GM19035 (cell line): Measurements from ENCODE around the gene ZNF821.
"Not testable (repeated sequence)": the region's sequence is repeated elsewhere in the genome, so short reads cannot be mapped to it uniquely, and the experiment has no call there.

ENCODE experiments used
- ATAC-seq: cut with Tn5 transposase; IDR thresholded peaks from one replicate; pipeline ENCODE4 v1.9.1; 2021; ENCODE audit not compliant: unreplicated experiment

The ZNF821 gene, protein sequence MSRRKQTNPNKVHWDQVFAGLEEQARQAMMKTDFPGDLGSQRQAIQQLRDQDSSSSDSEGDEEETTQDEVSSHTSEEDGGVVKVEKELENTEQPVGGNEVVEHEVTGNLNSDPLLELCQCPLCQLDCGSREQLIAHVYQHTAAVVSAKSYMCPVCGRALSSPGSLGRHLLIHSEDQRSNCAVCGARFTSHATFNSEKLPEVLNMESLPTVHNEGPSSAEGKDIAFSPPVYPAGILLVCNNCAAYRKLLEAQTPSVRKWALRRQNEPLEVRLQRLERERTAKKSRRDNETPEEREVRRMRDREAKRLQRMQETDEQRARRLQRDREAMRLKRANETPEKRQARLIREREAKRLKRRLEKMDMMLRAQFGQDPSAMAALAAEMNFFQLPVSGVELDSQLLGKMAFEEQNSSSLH

DNA sequence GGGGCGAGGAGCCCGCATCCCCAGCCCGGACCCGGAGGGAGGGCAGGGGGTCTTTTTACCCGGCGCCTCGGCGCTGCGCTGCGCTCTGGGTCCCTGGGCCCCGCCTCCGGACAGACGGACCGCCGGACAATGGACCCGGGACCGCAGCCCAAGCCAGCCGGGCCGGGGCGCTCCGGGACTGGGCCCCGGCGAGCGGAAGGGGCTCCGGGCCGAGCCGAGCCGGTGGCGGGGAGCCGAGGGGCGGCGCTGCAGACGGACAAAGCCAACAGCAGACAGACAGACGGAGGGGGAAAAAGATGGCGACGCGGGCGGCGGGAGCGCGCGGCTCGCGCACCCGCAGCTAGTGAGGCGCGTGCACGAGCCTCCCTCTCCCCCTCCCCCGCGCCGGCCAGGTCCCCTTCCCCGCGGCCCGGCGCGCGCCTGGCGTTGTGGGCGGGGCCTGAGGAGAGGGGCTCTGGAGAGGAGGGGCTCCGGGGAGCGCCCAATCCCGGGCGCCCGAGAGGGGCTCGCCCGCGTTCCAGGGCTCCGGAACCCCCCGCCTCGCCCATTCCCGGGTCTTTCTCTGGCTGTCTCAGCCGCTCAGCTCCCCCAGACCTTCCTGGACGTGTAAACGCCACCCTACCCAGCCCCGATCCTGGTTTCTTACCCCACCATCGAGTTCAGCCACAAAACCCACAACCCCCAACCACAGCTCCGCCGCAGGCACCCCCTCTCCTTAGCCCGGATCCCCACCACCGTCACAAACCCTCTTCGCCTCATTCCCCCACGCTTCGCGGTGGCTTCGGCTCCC lies at the start of gene ZNF821:
TSS of gene ZNF821 (minus strand) at position 334 of the 790 bp plus-strand sequence. CDS start 4,236 bp downstream, outside the sequence.
- ATAC-seq = peak; percentile 49

DNA sequence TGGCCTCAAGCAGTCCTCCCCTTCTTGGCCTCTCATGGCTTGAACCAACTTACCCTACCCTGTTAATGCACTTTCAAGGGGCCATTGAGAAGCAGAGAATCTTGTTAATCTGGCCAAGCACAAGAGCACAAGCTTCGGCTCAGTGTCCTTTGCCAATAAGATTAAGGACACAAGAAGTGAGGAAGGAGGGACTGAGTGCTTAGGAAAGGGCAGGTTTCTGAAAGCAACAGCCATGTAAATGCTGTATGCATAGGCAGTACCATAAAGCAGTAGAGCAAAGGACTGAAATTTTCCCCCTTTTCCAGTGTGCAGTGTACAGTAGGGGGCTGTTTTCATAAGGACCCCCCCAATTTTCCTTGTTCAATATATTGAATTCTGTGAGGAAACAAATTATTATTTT lies 49.0 kb upstream of the ZNF821 start:
- no peak for ATAC-seq

DNA sequence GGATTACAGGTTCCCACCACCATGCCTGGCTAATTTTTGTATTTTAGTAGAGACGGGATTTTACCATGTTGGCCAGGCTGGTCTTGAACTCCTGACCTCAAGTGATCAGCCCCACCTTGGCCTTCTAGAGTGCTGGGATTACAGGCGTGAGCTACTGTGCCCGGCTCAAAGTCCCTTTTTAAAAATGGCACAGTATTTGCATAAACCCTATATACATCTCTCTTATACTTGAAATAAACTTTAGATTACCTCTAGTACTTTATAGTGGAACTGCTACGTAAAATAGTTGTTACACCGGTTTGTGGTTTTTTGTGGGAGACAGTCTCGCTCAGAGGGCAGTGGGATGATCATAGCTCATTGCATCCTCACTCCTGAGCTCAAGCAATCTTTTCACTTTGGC lies 47.6 kb upstream of the ZNF821 start:
- ATAC-seq = no peak

DNA sequence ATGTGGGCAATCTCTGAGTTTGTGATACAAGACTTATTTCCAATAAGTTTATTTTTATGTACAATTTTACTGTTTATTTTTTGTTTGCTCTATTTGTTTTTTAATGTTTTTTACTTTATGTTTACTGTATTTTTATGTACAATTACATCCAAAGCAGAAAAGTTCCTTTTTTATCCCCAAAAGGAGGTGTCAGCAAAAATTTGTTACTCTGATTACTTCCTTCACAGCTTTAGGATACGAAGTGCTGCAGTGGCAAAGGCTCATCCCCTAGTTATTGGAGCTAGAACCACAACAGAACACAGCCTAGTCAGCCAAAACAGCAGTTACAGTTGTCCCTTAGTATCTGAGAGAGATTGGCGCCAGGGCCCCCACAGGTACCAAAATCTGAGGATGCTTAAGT lies 47.0 kb upstream of the ZNF821 start:
- ATAC-seq = no peak

DNA sequence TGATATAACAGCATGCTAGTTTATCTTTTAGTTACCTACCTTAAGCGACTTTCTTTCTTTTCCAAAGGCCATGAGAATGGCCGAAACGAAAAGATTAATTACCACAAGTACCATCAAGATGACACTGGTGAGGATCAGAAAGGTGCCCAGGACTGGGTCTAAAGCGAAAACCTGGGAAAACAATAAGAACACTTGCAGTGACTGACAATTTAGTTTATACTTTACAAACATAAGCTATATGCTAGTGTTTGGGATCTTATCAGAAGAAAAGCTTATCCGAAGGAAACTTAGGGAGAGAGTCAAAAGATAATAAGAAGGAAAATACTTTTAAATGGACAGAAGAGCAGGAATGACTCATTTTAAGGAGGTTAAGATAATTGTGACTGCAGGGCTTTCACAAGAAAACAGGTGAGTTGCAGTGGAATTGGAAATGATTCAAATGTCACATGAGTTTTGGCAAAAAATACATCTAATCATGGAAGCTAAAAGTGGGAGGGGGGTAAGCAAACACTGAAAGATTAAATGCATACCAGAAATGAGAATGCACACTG lies 46.1 kb upstream of the ZNF821 start:
- ATAC-seq = no peak

DNA sequence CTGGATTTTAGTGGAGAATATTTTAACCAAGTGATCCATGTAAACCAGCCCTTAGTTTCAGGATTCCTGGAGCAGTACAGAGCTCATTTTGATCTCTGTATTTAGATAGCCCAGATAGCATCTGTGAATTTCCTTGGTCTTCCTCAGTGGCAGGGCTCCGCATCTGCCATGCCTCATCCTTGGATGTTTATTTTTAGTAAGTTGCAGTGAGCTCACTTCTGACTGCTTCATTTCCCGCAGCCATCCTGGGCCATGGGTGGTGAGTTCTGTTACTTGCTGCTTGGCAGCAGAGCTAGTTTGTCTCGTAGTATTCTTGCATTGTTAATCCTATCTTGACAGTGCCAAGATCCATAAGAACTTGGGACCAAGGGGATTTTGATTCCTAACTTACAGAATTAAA lies 45.1 kb upstream of the ZNF821 start:
- no peak for ATAC-seq

DNA sequence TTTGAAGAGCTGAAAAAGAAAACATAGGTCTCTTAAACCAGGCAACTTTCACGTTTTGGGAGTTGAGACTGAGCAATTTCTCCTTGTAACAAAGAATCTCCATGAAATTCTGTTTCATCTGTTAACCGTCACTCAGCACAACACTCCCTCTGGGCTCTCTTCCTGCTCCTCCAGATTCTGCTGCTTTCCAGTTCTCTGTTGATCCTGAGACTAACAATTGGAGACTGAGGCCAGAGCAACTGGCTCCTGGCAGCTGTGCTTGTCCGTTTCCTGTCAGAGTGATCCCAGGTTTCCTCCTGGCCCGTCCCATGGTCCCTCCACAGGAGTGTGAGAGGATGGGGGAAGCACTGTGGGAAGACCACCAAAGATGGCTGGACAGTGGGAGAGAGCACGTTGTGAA lies 43.8 kb upstream of the ZNF821 start:
- ATAC-seq = no peak

DNA sequence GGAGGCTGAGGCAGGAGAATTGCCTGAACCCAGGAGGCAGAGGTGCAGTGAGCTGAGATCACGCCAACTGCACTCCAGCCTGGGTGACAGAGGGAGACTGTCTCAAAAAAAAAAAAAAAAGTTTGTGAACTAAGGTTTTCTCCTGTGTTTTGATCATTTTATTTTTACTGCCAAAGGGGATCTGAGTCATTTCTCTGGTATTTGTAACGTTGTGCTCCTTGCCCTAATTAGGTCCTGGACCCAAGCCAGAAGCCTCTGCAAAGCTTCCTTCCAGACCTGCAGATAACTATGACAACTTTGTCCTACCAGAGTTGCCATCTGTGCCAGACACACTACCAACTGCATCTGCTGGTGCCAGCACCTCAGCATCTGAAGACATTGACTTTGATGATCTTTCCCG lies 43.4 kb upstream of the ZNF821 start:
- no peak for ATAC-seq

DNA sequence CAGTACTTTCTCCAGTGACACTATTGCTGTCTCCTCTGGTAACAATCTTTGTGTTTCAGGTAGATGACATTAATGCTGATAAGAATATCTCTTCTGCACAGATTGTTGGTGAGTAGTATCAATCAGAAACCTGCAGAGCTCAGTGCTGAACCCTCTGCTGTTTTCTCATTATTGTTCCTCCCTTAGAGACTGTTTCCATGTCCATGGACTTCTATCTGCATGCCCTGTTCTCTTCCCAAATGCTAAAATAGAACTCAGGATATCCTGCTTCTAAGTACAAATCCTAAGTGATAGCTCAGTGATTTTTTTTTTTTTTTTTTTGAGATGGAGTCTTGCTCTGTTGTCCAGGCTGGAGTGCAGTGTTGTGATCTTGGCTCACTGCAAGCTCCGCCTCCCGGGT lies 40.7 kb upstream of the ZNF821 start:
- no peak for ATAC-seq

DNA sequence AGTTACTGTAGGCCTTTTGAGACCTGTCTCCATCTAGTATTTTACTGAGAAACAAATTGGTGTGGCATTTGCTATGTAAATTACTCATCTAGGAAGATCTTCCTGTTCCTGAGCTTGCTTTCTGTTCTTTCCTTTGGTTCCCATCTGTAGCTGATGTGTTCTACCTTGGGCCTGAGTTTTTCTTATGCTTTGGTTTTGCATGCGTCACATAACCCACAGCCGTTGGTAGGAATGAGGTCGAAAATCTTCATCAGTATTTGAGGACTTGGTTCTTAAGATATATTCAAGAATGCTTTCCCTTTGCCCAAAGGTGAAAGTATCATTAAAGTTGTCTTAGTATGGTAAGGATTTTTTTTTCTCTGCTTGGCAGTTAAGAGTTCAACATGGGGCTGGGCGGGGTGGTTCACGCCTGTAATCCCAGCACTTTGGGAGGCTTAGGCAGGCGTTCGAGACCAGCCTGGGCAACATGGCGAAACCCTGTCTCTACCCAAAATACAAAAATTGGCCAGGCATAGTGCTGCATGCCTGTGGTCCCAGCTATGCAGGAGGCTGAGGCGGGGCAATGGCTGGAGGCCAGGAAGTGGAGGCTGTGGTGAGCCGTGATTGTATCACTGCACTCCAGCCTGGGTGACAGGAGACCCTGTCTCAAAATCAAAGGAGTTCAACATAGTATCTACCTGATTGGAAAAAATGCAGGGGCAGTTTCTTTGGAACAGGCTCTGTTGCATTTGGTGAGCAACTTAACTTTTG lies 40.1 kb upstream of the ZNF821 start:
- ATAC-seq = no peak

DNA sequence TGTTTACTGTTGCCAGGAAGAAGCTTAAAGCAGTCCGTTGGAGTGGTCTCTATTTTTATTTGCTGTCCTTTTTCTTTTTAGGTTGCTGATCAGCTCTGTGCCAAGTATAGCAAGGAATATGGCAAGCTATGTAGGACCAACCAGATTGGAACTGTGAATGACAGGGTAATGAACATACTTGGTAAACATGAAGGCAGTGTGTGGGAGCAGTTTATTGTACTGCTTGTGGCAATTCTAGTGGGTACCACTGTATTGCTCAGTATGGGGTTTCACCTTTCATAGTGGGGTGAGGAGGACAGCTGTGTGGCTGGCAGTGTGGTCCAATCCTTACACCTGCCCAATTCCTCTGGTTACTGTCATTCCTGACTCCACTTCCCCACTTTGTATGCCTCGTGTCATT lies 36.7 kb upstream of the ZNF821 start:
- ATAC-seq = no peak

DNA sequence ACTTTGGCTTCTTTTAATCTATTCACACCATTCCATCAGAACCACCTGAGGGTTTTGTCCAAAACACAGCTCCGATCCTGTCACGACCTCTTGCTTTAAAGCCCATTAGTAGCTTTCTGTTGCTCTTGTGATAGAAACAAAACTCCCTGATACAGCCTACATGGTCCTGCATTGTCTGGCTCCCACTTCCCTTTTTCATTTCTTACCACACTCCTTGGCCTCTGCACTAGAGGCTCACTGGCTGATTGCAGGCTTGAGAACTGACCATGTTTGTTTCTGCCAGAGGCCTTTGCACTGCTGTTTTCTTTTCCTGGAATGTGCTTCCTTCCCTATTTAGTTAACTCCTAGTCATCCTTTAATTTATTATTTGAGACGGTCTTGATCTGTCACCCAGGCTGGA lies 35.1 kb upstream of the ZNF821 start:
- ATAC-seq = no peak

DNA sequence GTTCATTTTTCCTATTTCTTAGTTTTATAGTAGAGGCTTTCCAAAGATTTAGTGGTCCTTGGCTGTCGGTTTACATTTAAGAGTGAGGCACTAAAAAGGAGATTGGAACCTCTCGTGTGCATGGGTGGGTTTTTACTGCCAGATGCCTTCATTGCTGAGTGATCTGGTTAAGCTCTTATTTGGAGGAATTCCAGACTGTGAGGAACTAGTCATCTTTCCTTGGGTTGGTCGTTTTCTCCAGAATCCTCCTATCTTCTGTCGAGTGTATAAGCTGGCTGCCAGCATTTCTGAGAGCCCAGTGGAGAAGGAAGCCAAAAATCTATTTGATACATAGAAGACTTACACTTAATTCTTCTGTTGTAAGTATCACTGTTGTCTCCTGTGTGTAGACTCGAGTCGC lies 33.9 kb upstream of the ZNF821 start:
- no peak for ATAC-seq

DNA sequence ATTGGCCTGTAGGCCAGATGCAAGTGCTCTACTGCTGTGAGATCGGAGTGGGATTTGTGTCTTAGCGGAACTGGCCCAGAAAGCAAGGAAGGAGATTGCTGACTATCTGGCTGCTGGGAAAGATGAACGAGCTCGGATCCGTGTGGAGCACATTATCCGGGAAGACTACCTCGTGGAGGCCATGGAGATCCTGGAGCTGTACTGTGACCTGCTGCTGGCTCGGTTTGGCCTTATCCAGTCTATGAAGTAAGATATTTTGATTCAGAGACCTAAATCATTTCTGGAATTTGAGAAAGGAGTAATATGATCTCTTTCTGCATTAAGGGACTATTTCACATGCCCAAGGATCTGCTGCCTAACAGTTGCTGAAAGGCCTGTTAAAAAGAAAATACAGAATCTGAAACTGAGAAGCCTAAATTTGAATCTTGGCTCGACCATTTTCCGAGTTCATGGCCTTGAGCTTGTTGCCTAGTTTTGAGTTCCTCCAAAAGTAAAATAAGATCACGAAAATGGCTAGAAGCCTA lies 32.5 kb upstream of the ZNF821 start:
- ATAC-seq = no peak

DNA sequence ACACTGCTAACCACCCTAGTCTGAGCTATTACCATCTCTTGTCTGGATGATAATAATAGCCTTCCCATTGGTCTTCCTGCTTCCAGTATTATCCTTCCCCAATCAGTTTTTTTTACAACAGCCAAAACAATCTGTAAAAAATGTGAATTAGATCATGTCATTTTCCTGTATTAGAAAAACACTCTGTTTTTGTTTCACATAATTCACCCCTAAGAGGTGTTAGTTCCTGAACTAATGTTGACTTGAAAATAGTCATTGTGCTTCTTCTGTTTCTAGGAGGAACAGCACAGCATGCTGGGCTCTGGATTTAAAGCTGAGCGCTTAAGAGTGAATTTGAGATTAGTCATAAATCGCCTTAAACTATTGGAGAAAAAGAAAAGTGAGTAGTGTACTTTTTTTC lies 31.4 kb upstream of the ZNF821 start:
- no peak for ATAC-seq

DNA sequence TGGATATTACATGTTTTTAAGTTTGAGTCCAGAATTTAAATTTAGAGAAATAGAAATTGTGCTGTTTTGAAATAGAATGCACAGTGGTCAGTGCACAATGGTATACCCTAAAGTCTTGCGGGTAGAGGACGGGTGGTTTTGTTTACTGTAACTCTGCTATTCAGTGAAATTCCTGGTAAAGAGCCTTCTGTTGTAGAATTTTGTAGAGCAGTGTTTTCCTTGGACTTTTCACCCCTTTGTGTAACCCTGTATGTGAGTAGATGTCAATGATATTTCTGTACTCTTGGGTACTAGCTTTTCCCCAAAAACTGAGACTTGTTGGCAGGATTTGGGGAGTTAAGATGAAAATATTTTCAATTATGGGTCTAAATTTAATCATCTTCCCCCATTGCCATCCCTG lies 30.8 kb upstream of the ZNF821 start:
- ATAC-seq = no peak

DNA sequence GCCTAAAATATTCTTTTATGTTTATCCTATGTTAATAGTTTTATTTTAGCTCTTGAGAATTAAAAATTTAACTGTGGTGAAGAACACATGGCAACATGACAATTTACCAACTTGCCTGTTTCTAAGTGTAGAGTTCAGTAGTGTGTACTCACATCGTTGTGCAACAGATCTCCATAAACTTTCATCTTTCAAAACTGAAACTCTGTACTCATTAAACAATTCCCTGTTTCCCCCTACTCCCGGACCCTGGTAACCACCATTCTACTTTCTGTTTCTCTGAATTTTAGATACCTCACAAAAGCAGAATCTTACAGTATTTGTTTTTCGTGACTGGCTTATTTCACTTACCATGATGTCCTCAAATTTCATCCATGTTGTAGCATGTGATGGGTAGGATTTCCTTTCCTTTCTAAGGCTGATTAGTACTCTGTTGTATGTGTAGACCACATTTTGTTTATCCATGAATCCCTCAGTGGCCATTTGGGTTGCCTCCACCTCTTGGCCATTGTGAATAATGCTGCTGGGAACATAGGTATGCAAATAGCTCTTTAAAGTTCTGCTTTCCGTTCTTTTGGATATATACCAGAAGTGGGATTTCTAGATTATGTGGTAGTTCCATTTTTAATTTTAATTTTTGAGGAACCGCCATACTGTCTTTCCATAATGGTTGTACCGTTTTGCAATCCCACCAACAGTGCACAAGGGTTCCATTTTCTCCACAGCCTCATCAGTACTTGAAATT lies 28.7 kb upstream of the ZNF821 start:
- no peak for ATAC-seq

DNA sequence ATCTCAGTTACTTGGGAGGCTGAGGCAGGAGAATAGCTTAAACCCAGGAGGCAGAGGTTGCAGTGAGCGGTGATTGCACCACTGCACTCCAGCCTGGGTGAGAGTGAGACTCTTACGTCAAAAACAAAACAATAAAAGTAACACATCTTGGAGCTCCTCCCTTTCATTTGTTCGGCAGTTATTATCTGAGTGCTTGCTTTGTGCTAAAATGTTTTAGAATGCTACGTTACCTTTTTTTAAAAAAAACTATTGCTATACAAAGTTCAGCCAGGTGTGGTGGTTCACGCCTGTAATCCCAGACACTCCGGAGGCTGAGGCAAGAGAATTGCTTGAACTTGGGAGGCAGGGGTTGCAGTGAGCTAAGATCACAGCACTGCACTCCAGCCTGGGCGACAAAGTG lies 27.1 kb upstream of the ZNF821 start:
- ATAC-seq = no peak

DNA sequence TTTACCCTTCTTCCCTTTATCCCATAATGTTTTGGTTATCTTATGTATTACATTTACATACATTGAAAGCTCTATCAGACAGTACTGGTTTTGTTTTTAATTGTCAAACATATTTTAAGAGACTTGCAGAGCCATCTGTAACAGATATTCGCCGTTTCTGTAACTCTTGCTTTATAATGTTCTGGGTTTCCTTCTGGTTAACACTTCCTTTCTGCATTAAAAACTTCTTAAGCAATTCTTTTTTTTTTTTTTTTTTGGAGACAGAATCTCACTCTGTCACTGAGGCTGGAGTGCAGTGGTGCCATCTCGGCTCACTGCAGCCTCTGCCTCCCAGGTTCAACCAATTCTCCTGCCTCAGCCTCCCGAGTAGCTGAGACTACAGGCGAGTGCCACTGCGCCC lies 21.8 kb upstream of the ZNF821 start:
- not testable (repeated sequence) for ATAC-seq

DNA sequence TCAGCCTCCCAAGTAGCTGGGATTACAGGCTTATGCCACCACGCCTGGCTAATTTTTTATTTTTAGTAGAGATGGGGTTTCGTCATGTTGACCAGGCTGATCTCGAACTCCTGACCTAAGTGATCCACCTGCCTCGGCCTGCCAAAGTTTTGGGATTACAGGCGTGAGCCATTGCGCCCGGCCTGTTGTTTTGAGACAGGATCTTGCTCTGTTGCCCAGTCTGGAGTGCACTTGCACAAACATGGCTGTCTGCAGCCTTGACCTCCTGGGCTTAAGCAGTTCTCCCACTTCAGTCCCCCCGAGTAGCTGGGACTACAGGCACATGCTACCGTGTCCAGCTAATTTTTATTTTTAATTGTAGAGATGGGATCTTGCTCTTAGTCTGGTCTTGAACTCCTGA lies 20.3 kb upstream of the ZNF821 start:
- ATAC-seq = no peak
